GM19351 (cell line): ENCODE measurements around the gene ZSCAN12.
"Not testable (repeated sequence)": the region's sequence is repeated elsewhere in the genome, so short reads cannot be mapped to it uniquely, and the experiment has no call there.

ENCODE experiments used
- ATAC-seq: cut with Tn5 transposase; IDR thresholded peaks from one replicate; pipeline ENCODE4 v1.9.1; 2021; ENCODE audit warnings: mild to moderate bottlenecking, moderate library complexity; ENCODE audit not compliant: unreplicated experiment

ZSCAN12 gene

GRCh38 chr6:28399350-28400121, at the start of gene ZSCAN12:
TSS of gene ZSCAN12 (minus strand) at chr6:28399747. CDS start at chr6:28398405, 1,342 bp downstream.
- ATAC-seq, result peak; percentile 76

DNA sequence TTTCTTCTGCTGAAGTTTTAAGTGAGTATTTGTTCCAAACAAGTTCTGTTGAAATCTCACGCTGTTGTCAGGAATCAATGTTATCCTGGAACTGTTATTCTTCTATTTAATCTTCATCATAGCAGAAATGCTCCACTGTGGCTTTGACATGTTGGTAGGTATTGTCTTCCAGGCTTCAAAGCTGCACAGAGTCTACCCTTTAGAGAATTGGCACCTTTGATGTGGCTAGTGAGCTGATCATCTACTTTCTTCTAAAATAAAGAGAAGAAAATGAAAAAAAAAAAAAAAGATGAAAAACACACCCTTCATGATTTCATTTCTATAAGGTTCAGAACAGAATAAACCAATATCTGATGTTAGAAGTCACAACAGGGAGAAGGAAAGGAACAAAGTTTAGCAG, 49.5 kb upstream of the ZSCAN12 start:
- ATAC-seq, result no peak

DNA sequence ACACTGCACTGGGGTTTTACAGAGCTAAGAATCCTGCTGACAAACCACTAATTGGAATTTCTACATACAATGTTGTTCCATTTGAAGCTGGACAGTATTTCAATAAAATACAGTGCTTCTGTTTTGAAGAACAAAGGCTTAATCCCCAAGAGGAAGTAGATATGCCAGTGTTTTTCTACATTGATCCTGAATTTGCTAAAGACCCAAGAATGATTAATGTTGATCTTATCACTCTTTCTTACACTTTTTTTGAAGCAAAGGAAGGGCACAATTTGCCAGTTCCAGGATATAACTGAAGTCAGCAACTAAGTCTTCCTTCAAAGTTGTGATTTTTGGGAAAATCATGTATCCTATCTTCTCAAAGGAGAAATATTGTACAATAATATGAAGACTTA, 48.0 kb upstream of the ZSCAN12 start:
- ATAC-seq, result not testable (repeated sequence)

DNA sequence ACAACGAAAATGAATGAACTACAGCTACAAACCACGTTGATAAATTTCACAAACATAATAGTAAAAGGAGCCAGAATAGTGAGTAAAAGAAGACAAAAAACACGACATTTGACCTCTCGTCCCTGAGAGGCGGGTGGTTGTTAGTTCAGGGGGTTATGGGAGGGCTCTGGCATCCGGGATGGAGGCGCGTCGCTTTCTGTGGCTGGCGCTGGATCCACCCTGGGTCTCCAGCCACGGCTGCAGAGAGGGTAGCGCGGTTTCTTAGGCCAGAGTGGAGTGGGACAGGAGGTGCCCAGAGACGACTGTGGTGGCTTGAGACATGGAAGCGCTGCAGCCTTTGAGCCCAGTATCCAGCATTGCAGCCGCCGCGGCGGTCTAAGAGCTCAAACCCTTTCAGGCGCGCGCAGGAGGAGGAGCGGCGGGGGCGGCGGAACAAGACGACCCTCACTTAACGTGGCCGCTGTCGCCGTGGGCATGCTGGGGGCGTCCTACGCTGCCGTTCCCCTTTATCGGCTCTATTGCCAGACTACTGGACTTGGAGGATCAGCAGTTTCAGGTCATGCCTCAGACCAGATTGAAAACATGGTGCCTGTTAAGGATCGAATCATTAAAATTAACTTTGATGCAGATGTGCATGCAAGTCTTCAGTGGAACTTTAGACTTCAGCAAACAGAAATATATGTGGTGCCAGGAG, 47.4 kb upstream of the ZSCAN12 start:
- ATAC-seq, result no peak

DNA sequence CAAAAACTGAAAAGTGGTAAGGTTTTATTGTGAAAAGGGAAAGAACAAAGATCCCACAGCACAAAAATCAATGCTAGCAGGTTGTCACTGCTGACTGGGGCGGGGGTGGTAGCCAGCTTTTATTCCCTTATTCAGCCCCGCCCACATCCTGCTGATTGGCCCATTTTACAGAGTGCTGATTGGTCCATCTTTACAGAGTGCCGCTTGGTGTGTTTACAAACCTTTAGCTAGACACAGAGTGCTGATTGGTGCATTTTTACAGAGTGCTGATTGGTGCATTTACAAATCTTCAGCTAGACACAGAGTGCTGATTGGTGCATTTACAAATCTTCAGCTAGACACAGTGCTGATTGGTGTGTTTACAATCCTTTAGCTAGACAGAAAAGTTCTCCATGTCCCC, 45.2 kb upstream of the ZSCAN12 start:
- not testable (repeated sequence) for ATAC-seq

DNA sequence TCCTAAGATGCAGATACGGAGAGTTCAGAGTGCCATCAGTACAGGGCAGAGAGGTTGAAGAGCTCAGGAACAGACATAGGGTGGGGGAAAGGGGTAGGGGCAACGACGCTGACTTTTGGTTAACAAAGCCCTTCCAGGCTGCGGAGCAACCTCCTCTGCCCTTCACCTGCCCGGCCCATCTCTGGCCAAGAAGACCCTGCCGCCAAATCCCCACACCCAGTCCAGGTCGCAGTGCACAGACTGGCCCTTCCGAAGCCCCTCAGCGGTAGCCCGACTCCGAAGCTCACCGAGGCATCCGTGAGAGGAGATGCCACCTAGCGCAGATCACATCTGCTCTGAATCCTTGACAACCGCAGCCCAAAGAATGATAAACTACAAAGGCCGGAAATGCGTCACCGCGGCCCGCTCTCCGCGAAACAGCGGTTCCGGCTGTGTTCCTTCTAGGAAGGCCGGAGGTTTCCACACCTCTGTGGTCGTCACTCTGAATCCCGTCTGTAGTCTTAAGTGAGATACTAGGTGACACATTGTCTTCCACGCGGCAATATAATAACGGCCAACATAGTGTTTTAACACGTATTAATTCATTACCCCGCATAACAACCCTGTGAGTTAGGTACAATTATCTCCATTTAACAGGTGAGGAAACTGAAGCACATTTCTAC, 43.7 kb upstream of the ZSCAN12 start, which contains the start of gene ZSCAN23:
Gene ZSCAN23, minus strand, starts transcription at position 380 of the 662 bp plus-strand sequence. CDS start 7,225 bp downstream, outside the sequence.
- peak; percentile 93 for ATAC-seq

DNA sequence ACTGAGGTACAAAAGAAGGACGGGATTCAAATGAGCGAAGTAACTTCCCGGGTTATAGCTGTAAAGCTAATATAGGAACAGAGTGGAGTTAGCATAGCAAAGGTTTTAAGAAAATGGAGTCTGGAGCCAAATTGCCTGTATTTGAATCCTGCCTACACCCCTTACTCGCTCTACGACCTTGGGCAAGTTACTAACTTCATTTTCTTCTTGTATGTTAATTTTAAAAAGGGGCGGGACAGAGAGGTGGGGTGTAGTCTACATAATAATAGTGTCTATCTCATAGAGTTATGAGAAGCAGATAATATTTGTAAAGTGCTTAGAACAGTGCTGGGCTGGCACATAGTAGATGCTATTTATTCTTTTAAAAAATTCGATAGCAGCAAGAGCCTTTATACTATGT, 43.0 kb upstream of the ZSCAN12 start:
- no peak for ATAC-seq

DNA sequence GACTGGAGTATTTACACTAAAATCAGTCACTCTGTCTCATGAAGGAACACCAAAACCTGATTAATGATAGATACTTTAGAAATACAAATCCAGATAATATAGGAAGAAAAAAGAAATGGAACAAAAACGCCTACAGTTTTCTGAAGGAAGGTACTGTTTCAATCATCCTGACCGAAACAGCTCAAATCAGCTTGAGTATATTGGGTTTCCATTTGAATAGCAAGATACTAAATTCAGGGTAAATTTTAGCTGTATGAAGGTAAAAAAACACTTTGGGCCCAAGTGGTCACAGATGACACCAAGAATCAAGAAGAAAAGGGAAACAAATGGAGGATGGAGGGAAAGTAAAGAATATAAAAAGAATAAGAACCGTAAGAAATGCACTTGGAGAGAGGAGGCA, 36.9 kb upstream of the ZSCAN12 start:
- no peak for ATAC-seq

DNA sequence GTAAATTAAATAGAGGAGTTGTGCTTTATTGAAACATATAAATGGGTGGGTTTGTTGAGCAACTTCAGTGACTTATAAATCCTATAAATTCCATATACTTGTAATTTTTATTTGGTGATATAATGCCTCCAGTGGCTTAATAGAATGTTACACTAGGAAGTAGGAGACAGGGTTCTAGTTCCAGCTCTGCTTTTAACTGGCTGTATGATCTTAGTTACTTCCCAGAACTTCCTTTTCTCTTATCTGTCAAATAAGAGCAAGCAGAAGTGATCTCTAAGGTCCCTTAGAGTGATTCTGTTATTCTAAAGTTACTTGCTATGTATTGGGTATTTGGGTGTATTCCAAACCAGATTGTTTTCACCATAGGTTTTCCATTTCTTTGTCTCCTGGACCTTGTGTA, 33.6 kb upstream of the ZSCAN12 start:
- ATAC-seq, result no peak

DNA sequence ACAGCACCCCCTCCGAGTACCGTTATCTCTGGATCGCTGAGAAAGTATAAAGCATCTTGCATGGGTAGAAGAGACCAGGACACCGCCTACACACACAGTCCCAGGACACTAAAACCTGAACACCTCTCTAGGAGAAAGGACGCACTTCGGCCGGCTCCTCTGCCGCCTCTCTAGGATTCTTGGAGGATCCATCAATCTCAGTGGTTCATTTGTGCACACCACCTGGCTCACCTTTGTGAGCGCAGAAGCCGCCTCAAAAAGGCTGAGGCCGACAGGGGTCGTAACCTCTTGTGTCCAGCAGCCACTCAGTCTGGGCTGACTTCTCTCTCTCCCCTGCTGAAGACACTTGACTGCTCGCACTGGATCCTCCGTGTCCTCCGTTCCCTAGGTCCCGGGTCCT, 30.2 kb upstream of the ZSCAN12 start:
- no peak for ATAC-seq

DNA sequence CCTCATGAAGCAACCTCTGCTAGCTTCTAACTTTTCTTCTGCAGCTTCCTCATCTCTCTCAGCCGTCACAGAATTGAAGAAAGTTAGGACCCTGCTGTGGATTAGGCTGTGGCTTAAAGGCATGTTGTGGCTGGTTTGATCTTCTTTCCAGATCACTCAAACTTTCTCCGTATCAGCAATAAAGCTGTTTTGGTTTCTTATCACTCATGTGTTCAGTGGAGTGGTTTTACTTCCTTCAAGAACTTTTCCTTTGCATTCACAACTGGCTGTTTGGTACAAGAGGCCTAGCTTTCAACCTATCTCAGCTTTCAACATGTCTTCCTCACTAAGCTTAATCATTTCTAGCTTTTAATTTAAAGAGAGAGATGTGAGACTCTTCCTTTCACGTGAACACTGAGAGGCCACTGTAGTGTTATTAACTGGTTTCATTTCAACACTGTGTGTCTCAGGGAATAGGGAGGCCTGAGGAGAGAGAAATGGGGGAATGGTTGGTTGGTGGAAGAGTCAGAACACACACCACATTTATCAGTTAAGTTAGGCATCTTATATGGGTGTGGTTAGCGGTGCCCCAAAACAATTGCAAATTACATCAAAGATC, 26.5 kb upstream of the ZSCAN12 start:
- ATAC-seq, result no peak

DNA sequence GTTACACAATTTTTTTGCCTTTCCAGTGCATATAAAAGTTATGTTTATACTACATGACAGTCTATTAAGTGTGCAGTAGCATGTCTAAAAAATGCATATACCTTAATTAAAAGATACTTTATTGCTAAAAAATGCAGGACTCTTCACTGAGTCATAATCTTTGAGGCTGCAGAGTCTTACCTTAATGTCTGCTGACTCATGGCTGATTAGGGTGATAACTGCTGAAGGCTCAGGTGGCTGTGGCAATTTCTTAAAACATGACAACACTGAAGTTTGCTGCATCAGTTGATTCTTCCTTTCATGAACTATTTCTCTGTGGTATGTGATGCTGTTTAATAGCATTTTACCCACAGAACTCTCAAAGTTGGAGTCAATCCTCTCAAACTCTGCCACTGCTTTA, 24.6 kb upstream of the ZSCAN12 start:
- ATAC-seq, result no peak

- ATAC-seq, result no peak
Measured at GRCh38 chr6:28423546-28423945, 24.0 kb upstream of the ZSCAN12 start.

- ATAC-seq, result no peak
Measured at GRCh38 chr6:28413681-28414080, 14.1 kb upstream of the ZSCAN12 start.

DNA sequence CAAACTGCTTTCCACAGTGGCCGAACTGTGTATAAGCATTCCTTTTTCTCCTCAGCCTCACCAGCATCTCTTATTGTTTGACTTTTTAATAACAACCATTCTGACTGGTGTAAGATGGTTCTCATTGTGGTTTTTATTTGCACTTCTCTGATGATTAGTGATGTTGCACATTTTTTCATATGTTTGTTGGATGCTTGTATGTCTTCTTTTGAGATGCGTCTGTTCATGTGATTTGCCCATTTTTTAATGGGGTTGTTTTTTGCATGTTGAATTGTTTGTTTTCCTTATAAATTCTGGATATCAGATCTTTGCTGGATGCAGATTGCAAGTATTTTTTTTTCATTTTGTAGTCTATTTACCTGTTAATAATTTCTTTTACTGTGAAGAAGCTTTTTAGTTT, 11.2 kb upstream of the ZSCAN12 start:
- no peak for ATAC-seq

DNA sequence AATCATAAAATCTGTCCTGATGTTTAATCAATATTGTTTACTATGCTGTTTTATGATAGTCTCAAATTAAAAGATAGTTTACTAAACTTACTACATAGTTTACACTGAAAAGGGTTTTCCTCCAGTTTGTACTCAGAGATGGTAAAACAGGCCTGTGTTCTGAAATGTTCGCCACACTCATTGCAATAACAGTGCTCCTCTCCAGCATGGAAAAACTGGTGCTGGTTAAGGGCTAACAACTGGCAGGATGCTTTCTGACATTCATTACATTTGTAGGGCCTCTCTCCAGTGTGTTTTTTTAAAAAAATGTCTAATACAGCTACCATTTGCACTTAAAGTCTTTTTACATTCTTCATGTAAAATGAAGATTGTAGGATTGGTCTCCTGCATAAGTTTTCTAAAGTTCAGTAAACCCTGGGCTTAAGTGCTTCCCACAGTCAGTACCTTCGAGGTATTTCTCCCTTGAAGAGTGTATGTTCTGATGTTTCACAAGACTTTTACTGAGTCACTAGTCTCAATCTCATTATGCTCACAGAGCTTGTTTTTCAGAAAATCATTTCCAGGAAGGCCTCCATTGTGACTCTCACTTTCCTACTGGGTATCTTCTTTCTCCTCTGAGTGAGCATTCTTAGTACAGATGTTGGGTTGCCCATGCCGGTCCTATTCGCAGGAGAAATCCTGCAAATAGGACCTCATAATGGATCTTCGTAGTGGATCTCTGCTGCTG, 8.7 kb upstream of the ZSCAN12 start:
- no peak for ATAC-seq

DNA sequence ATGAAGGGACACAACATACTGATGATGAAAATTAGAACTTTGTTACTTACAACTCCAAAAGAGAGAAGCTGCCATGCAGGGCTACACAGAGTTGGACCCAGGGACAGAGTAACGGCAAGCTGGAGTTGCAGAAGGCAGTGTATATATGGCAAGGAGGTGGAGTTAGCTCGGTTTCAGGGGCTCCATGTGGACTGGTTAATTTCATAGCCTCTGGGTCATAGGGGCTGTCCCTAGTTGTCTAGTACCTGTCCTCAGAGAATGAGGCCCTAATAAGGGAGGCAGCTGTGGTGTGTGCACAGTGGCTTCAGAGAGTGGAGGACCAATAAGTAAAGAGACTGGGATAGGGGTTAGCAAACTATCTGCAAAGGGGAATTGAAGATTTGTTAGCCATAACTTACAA, 7.9 kb upstream of the ZSCAN12 start:
- ATAC-seq, result no peak

GRCh38 chr6:28403923-28404322, 4.4 kb upstream of the ZSCAN12 start:
- ATAC-seq, result not testable (repeated sequence)

DNA sequence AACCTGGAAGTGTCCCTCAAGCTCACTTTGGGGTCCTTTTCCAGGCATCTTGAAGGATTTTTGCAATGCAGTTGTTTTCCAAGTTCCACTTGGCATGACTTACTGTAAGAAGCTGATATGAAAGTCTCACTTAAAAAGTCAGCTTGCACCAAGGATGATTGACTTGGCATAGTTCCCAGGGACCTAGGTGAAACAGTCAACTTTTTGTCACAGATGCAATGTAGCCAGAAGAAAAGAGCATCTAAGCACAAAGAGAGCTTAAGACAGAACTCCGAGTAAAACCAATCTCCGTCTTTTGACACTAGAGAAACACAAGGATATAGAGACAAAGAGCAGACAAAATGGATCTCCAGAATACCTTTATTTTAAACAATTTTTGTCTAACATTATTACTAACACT, 2.6 kb upstream of the ZSCAN12 start:
- ATAC-seq, result no peak

- no peak for ATAC-seq
Measured at GRCh38 chr6:28401172-28401571, 1.6 kb upstream of the ZSCAN12 start.

DNA sequence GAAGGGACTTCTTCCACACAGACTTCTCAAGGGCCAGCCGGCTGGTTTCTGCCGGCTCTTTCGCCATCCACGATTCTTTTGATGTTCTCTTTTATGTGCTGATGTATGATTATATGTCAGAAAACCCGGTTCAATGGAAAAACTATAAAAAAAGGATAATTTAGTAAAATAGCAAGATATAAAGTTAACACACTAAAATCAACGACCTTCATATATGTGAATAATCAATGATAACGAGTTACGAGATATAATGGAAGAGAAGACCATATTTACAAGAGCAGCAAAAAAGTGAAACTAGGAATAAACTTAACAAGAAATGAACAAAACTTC, 540 bp upstream of the ZSCAN12 start:
- no peak for ATAC-seq
